HepG2 (cell line): ENCODE results near the gene ATRN. TPM values are rescaled to one million over a fixed set of nuclear protein-coding genes. Genes with fewer than 3 reads are reported as not detected.

Source experiments
- ATAC-seq: fragments of 200-7000 bp; cut with Tn5 transposase; 3 replicates; pipeline ENCODE4 v1.9.1; 2020; ENCODE audit warnings: mild to moderate bottlenecking, moderate library complexity
- BruUV-seq: library from RNA; stranded (reverse); fragments of 400-500 nt; replicated peaks from 2 replicates; lab custom pipeline; 2021; lab: Mats Ljungman, UMichigan
- CTCF ChIA-PET: fragments of 300-600 bp; formaldehyde crosslinking; extraction: SDS; loops from one replicate; lab custom pipeline; 2021; ENCODE audit warnings: low total read pairs, inconsistent platforms, low intra/inter-chr PET ratio; lab: Yijun Ruan, JAX
- POLR2A ChIA-PET: fragments of 350-600 bp; sonication (Branson Sonifier 250); formaldehyde crosslinking; loops from one replicate; lab custom pipeline; 2020; ENCODE audit warnings: antibody characterized with exemption, inconsistent platforms; lab: Yijun Ruan, JAX
- DNase-seq: peaks from one replicate; pipeline ENCODE4 v3.0.0-alpha.2; 2015; ENCODE audit warnings: low spot score
- FAIRE-seq: peaks from 3 replicates; lab custom pipeline; 2011; peaks lifted over from hg19 to GRCh38; lab: Jason Lieb, UNC
- H2AFZ ChIP-seq: one replicate; pipeline ENCODE4 v1.6.1; 2011; ENCODE audit warnings: low read length, inconsistent platforms
- H3K27ac ChIP-seq: fragments of 300-600 bp; 3 replicates; pipeline ENCODE4 v1.8.0; 2011; ENCODE audit warnings: mixed run types, mild to moderate bottlenecking, mixed read lengths, low read length, inconsistent platforms; ENCODE audit not compliant: insufficient read depth; ENCODE audit errors: extremely low read length
- H3K27me3 ChIP-seq, 2 experiments: fragments of 200-600 bp in 1 of 2; 2 replicates in 1 of 2; 3 replicates in 1 of 2; pipeline versions ENCODE4 v1.6.0 to v1.8.0; 2011; ENCODE audit warnings: low read length in 2 of 2, mild to moderate bottlenecking in 2 of 2, moderate library complexity in 2 of 2, inconsistent platforms in 1 of 2; ENCODE audit not compliant: insufficient read depth in 2 of 2, control insufficient read depth in 1 of 2
- H3K36me3 ChIP-seq, 2 experiments: fragments of 200-600 bp in 1 of 2; replicated peaks in 1 of 2; 2 replicates in 1 of 2; 3 replicates in 1 of 2; pipeline versions ENCODE4 v1.5.1 to v1.8.0; 2011; ENCODE audit warnings: low read length in 2 of 2, inconsistent platforms in 1 of 2; ENCODE audit not compliant: insufficient read depth in 2 of 2, control insufficient read depth in 1 of 2
- H3K4me1 ChIP-seq: 2 replicates; pipeline ENCODE4 v1.5.1; 2012; ENCODE audit warnings: low read length, inconsistent platforms; ENCODE audit not compliant: insufficient read depth
- H3K4me2 ChIP-seq: 2 replicates; pipeline ENCODE4 v1.6.0; 2011; ENCODE audit warnings: low read depth, low read length, inconsistent platforms
- H3K4me3 ChIP-seq, 3 experiments: fragments of 200-600 bp in 1 of 3; sonication (generic), shearing (Covaris generic) in 1 of 3; replicated peaks in 1 of 3; 2 replicates each; pipeline ENCODE4 v1.5.1; 2011 to 2016; ENCODE audit warnings: low read length in 3 of 3, inconsistent platforms in 2 of 3, low read depth in 2 of 3, mild to moderate bottlenecking in 2 of 3, control low read depth in 1 of 3, mixed read lengths in 1 of 3; ENCODE audit not compliant: insufficient read depth in 1 of 3
- H3K79me2 ChIP-seq: one replicate; pipeline ENCODE4 v1.6.1; 2011; ENCODE audit warnings: low read length, inconsistent platforms; ENCODE audit not compliant: insufficient read depth
- H3K9ac ChIP-seq: 2 replicates; pipeline ENCODE4 v1.6.0; 2011; ENCODE audit warnings: mild to moderate bottlenecking, low read depth, low read length, inconsistent platforms; ENCODE audit not compliant: insufficient read depth
- H3K9me3 ChIP-seq: 2 replicates; pipeline ENCODE4 v1.5.1; 2012; ENCODE audit warnings: mild to moderate bottlenecking, low read length
- H4K20me1 ChIP-seq: 2 replicates; pipeline ENCODE4 v1.6.0; 2011; ENCODE audit warnings: inconsistent platforms, mild to moderate bottlenecking, low read length, moderate library complexity; ENCODE audit not compliant: insufficient read depth
- EED ChIP-seq: sonication (generic); formaldehyde crosslinking; IDR thresholded peaks from 2 replicates; pipeline ENCODE4 v1.5.0; 2020; ENCODE audit warnings: mild to moderate bottlenecking, missing genetic modification reagents
- FOXP1 ChIP-seq, 2 experiments: fragments of 450-650 bp in 1 of 2; IDR thresholded peaks; 2 replicates each; pipeline ENCODE4 v1.6.1; 2017 to 2018; ENCODE audit warnings: antibody characterized with exemption in 1 of 2
- GPN1 ChIP-seq: sonication (generic); formaldehyde crosslinking; IDR thresholded peaks from 2 replicates; pipeline ENCODE4 v1.5.1; 2020; ENCODE audit warnings: missing genetic modification reagents, borderline replicate concordance
- MEIS1 ChIP-seq: sonication (generic); formaldehyde crosslinking; IDR thresholded peaks from 2 replicates; pipeline ENCODE4 v1.9.0; 2021; ENCODE audit warnings: mild to moderate bottlenecking, missing genetic modification reagents, moderate library complexity, borderline replicate concordance
- NFIB ChIP-seq: sonication (generic); formaldehyde crosslinking; IDR thresholded peaks from 2 replicates; pipeline ENCODE4 v1.9.0; 2021; ENCODE audit warnings: missing genetic modification reagents, mild to moderate bottlenecking, borderline replicate concordance
- NR2F6 ChIP-seq, 2 experiments: IDR thresholded peaks; 2 replicates each; pipeline ENCODE4 v1.6.1; 2016; ENCODE audit warnings: antibody characterized with exemption in 1 of 2, mild to moderate bottlenecking in 1 of 2
- SPEN ChIP-seq: sonication (generic); formaldehyde crosslinking; IDR thresholded peaks from 2 replicates; pipeline ENCODE4 v1.5.1; 2020; ENCODE audit warnings: low read depth, mild to moderate bottlenecking, missing genetic modification reagents
- ZFX ChIP-seq: sonication (generic); formaldehyde crosslinking; IDR thresholded peaks from 2 replicates; pipeline ENCODE4 v1.4.0; 2020; ENCODE audit warnings: mild to moderate bottlenecking, low read depth, missing genetic modification reagents, moderate library complexity
- ZNF160 ChIP-seq: sonication (generic); formaldehyde crosslinking; IDR thresholded peaks from 2 replicates; pipeline ENCODE4 v1.8.0; 2022; ENCODE audit warnings: mild to moderate bottlenecking, inconsistent platforms, missing genetic modification reagents
- ZNF501 ChIP-seq: sonication (generic); formaldehyde crosslinking; IDR thresholded peaks from 2 replicates; pipeline ENCODE4 v1.5.1; 2020; ENCODE audit warnings: mild to moderate bottlenecking, moderate library complexity, missing genetic modification reagents
- ZNF563 ChIP-seq: sonication (generic); formaldehyde crosslinking; IDR thresholded peaks from 2 replicates; pipeline ENCODE4 v1.8.0; 2022; ENCODE audit warnings: mild to moderate bottlenecking, moderate library complexity, missing genetic modification reagents
- ZNF660 ChIP-seq: sonication (generic); formaldehyde crosslinking; IDR thresholded peaks from 2 replicates; pipeline ENCODE4 v1.5.1; 2020; ENCODE audit warnings: mild to moderate bottlenecking, low read depth, missing genetic modification reagents, borderline replicate concordance
- ZNF776 ChIP-seq: sonication (generic); formaldehyde crosslinking; IDR thresholded peaks from 2 replicates; pipeline ENCODE4 v1.4.0; 2020; ENCODE audit warnings: mild to moderate bottlenecking, missing genetic modification reagents
- in situ Hi-C: cut with HindIII; loops from 2 replicates; pipeline ENCODE4 v1.10.0; 2017; ENCODE audit warnings: low pct_unique_long_range_greater_than_20kb; ENCODE audit not compliant: extremely low pct_ligation_motif_present
- intact Hi-C: fragments of 100-400 bp; cut with micrococcal nuclease; formaldehyde crosslinking; loops from one replicate; pipeline ENCODE4 v1.10.0; 2022; ENCODE audit not compliant: unreplicated experiment
- polyA plus RNA-seq, 8 experiments: library from polyadenylated mRNA; depleted of rRNA in 3 of 8; stranded (reverse) in 7 of 8; unstranded in 1 of 8; fragments of >200 nt; fragmentation: Illumina TruSeq in 4 of 8; extraction: Trizol in 4 of 8; gene quantifications; 2 replicates each; pipeline versions ENCODE4 v1.2.1 to v1.2.3, GENCODE V29; 2011 to 2016; ENCODE audit warnings: low read depth in 4 of 8, missing spikeins in 1 of 8, mixed read lengths in 1 of 8; ENCODE audit not compliant: insufficient read depth in 1 of 8
- total RNA-seq, 5 experiments: library from RNA; depleted of rRNA; stranded (reverse); fragments of >200 nt; fragmentation: Illumina TruSeq; extraction: Trizol; gene quantifications; 2 replicates each; pipeline ENCODE4 v1.2.3, GENCODE V29; 2016; ENCODE audit warnings: low read depth in 1 of 5

ATRN gene
- total and polyA plus RNA-seq, 2 of the 13 experiments (the other 11 are each of a cell fraction or from before 2014, with no cell fraction given): 44.2 to 81.1 TPM

DNA sequence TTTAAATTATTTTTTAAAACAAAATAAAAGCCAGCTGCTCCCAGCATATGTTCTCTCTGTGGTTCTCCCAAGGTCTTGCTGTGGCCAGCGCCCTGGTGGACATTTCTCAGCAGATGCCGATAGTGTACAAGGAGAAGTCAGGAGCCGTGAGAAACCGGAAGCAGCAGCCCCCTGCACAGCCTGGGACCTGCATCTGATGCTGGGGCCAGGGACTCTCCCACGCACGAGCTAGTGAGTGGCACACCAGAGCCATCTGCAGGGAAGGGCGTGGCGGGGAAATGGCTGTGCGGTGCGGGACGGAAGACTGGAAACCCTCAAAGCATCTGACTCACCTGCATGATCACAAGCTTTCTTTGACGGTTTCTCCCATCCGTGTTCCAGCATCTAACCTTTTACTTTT is 175.8 kb downstream of the ATRN start (continued):
- no peak for TF ChIP-seq ZNF776 (CRISPR knock-in tag)
- TF ChIP-seq ZNF160 (CRISPR knock-in tag): no peak
- no peak for TF ChIP-seq EED (CRISPR knock-in tag)
- TF ChIP-seq FOXP1 (IDR thresholded peaks at IDR 0.05): no peak
- TF ChIP-seq FOXP1 (CRISPR knock-in tag; IDR thresholded peaks at IDR 0.05): no peak
- TF ChIP-seq SPEN (CRISPR knock-in tag): no peak
- no peak for TF ChIP-seq ZNF660 (CRISPR knock-in tag)
- no peak for TF ChIP-seq ZNF501 (CRISPR knock-in tag)

DNA sequence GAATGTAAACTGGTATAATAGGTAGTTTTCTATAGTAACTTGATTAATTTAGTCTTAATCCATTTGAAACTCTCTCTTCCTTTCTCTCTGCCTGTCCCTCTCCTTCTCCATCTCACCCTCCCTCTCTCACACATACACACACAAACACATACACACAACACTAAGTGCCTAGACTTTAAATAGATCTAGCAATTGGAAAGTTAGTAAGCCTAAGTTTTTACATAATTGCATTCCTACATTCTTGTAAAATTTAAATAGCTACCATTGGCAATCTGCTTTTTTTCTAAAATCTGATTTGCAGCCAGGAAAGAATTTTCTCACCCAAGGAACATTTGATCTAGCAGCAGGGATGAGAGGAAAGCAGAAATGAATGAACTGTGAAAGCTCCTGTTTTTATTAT is 176.7 kb downstream of the ATRN start:
- TF ChIP-seq MEIS1 (CRISPR knock-in tag): no peak
- TF ChIP-seq ZNF563 (CRISPR knock-in tag): no peak
- no peak for TF ChIP-seq NR2F6 (IDR thresholded peaks at IDR 0.05)
- no peak for TF ChIP-seq NR2F6 (CRISPR knock-in tag; IDR thresholded peaks at IDR 0.05)
- TF ChIP-seq NFIB (CRISPR knock-in tag): no peak
- no peak for TF ChIP-seq GPN1 (CRISPR knock-in tag)
- TF ChIP-seq ZFX (CRISPR knock-in tag): no peak
- ChIA-PET POLR2A (no interaction called here), CTCF (no interaction called here)
- H3K36me3 ChIP-seq: peaks cover 15 to 47% of the 10 kb centered on the region in 2 experiments
- no peak for DNase-seq
- H2AFZ ChIP-seq: no peak overlapping the region
- in situ Hi-C loops: no loop called here
- no peaks in the 10 kb centered on the region for H3K9me3 ChIP-seq
- intact Hi-C loops: no loop called here
- ATAC-seq: no peak
- no peaks in the 10 kb centered on the region for H3K79me2 ChIP-seq
- H3K4me3 ChIP-seq: no peak overlapping the region
- H3K4me1 ChIP-seq: no peaks in the 10 kb centered on the region
- no peaks in the 10 kb centered on the region for H4K20me1 ChIP-seq
- H3K4me2 ChIP-seq: no peak overlapping the region
- FAIRE-seq: no peak
- H3K27me3 ChIP-seq: no peaks in the 10 kb centered on the region
- no peak overlapping the region for H3K9ac ChIP-seq
- H3K27ac ChIP-seq: no peak overlapping the region
- BruUV-seq: no TSS peak
